ENCODE results near the gene DHX8.

Gene DHX8

GRCh38 chr17:43545383-43545632 is 61.5 kb downstream of the DHX8 start:
- DNase-seq (ENCODE audit: extremely low read depth in 1 of 2, low read depth in 1 of 2): peak in 1 of 2 donors; percentile 9

GRCh38 chr17:43546319-43547188 is 62.8 kb downstream of the DHX8 start, which contains the start of gene ETV4:
TSS of gene ETV4 (minus strand) at chr17:43546340. CDS start at chr17:43545617, 723 bp downstream.
- peak; percentile 58 to 73 for DNase-seq (ENCODE audit: extremely low read depth in 1 of 2, low read depth in 1 of 2)

- no peak for DNase-seq (ENCODE audit: extremely low read depth in 1 of 2, low read depth in 1 of 2)
These were observed 63.4 kb downstream of the DHX8 start for GRCh38 chr17:43547189-43547550.

- DNase-seq (ENCODE audit: extremely low read depth in 1 of 2, low read depth in 1 of 2): no peak
These were observed 64.0 kb downstream of the DHX8 start for GRCh38 chr17:43547659-43548256.

GRCh38 chr17:43548689-43549379 is 65.1 kb downstream of the DHX8 start:
- no peak for DNase-seq (ENCODE audit: extremely low read depth in 1 of 2, low read depth in 1 of 2)

GRCh38 chr17:43549496-43549895 is 65.7 kb downstream of the DHX8 start:
- DNase-seq (ENCODE audit: extremely low read depth in 1 of 2, low read depth in 1 of 2): no peak

GRCh38 chr17:43550754-43551153 is 67.0 kb downstream of the DHX8 start:
- DNase-seq (ENCODE audit: extremely low read depth in 1 of 2, low read depth in 1 of 2): no peak

GRCh38 chr17:43552229-43552837 is 68.6 kb downstream of the DHX8 start:
- DNase-seq (ENCODE audit: extremely low read depth in 1 of 2, low read depth in 1 of 2): no peak

- DNase-seq (ENCODE audit: extremely low read depth in 1 of 2, low read depth in 1 of 2): no peak
These were observed 69.8 kb downstream of the DHX8 start for GRCh38 chr17:43553573-43553972.

- DNase-seq (ENCODE audit: extremely low read depth in 1 of 2, low read depth in 1 of 2): no peak
These were observed 71.1 kb downstream of the DHX8 start for GRCh38 chr17:43554857-43555256.

- DNase-seq (ENCODE audit: extremely low read depth in 1 of 2, low read depth in 1 of 2): no peak
These were observed 72.5 kb downstream of the DHX8 start for GRCh38 chr17:43556292-43556691.

- no peak for DNase-seq (ENCODE audit: extremely low read depth in 1 of 2, low read depth in 1 of 2)
These were observed 75.0 kb downstream of the DHX8 start for GRCh38 chr17:43558805-43559160.

- DNase-seq (ENCODE audit: extremely low read depth in 1 of 2, low read depth in 1 of 2): no peak
These were observed 75.5 kb downstream of the DHX8 start for GRCh38 chr17:43559161-43559816.

- no peak for DNase-seq (ENCODE audit: extremely low read depth in 1 of 2, low read depth in 1 of 2)
These were observed 77.0 kb downstream of the DHX8 start for GRCh38 chr17:43560461-43561427.

- no peak for DNase-seq (ENCODE audit: extremely low read depth in 1 of 2, low read depth in 1 of 2)
These were observed 79.2 kb downstream of the DHX8 start for GRCh38 chr17:43562679-43563599.

- DNase-seq (ENCODE audit: extremely low read depth in 1 of 2, low read depth in 1 of 2): no peak
These were observed 80.1 kb downstream of the DHX8 start for GRCh38 chr17:43563600-43564594.

GRCh38 chr17:43568506-43569082 is 84.8 kb downstream of the DHX8 start:
- no peak for DNase-seq (ENCODE audit: extremely low read depth in 1 of 2, low read depth in 1 of 2)

Measured in activated CD8-positive, alpha-beta memory T cell treated with anti-CD3 and anti-CD28 coated beads for 1 hour (primary cell).